Lung (tissue), 12 donors: ENCODE results near the gene GIPC1. TPM values are rescaled to one million over a fixed set of nuclear protein-coding genes. Genes with fewer than 3 reads are reported as not detected.
A peak's percentile ranks its signal among the peaks of the same experiment; 100 is the strongest.

Source experiments
- ATAC-seq: fragments of 200-7000 bp; cut with Tn5 transposase; one replicate; pipeline ENCODE4 v1.9.1; 2020; ENCODE audit warnings: moderate number of reproducible peaks; ENCODE audit not compliant: insufficient read depth, low FRiP score
- DNase-seq, 3 donors: peaks; one replicate each; pipeline ENCODE4 v3.0.0-alpha.2; 2013 to 2017
- H3K27ac ChIP-seq, 2 donors: one replicate each; pipeline ENCODE4 v1.5.1; 2013; ENCODE audit warnings: mild to moderate bottlenecking in 2 of 2, moderate library complexity in 2 of 2, control low read depth in 1 of 2, inconsistent platforms in 1 of 2, low read depth in 1 of 2, low read length in 1 of 2
- H3K27me3 ChIP-seq, 3 donors: one replicate each; pipeline ENCODE4 v1.5.1; 2013; ENCODE audit warnings: low read length in 2 of 3; ENCODE audit not compliant: control insufficient read depth in 3 of 3, insufficient read depth in 3 of 3
- H3K36me3 ChIP-seq, 4 donors: one replicate each; pipeline ENCODE4 v1.5.1; 2013; ENCODE audit warnings: low read length in 4 of 4, mild to moderate bottlenecking in 1 of 4, moderate library complexity in 1 of 4; ENCODE audit not compliant: control insufficient read depth in 4 of 4, insufficient read depth in 4 of 4
- H3K4me1 ChIP-seq, 5 donors: one replicate each; pipeline ENCODE4 v1.5.1; 2013; ENCODE audit warnings: low read length in 5 of 5, mild to moderate bottlenecking in 2 of 5, moderate library complexity in 1 of 5; ENCODE audit not compliant: control insufficient read depth in 5 of 5, insufficient read depth in 5 of 5
- H3K4me3 ChIP-seq: one replicate; pipeline ENCODE4 v1.5.1; 2013; ENCODE audit warnings: mild to moderate bottlenecking, control low read depth, moderate library complexity
- H3K9ac ChIP-seq, 2 donors: one replicate each; pipeline ENCODE4 v1.5.1; 2013; ENCODE audit warnings: low read length in 2 of 2, control low read depth in 1 of 2; ENCODE audit not compliant: insufficient read depth in 1 of 2
- H3K9me3 ChIP-seq, 4 donors: one replicate each; pipeline ENCODE4 v1.5.1; 2013; ENCODE audit warnings: low read length in 3 of 4, mild to moderate bottlenecking in 1 of 4, moderate library complexity in 1 of 4; ENCODE audit not compliant: control insufficient read depth in 4 of 4, insufficient read depth in 3 of 4
- CTCF ChIP-seq: IDR thresholded peaks from 2 replicates; pipeline ENCODE4 v1.5.1; 2012; ENCODE audit warnings: mild to moderate bottlenecking; ENCODE audit errors: control extremely low read depth, extremely low read depth
- WGBS, 2 donors: extraction: QIAGEN DNeasy Blood & Tissue Kit; methylation state at CpG; one replicate each; pipeline ENCODE4 v1.1.7; 2013; 5-methylcytosine and 5-hydroxymethylcytosine counted together
- polyA plus RNA-seq, 2 donors: library from polyadenylated mRNA; stranded (reverse); fragments of 200-250 nt; gene quantifications; one replicate each; pipeline ENCODE4 v1.2.1, GENCODE V29; 2013
- total RNA-seq, 2 donors: library from RNA; depleted of rRNA in 1 of 2; stranded (reverse); fragments of >200 nt in 1 of 2; gene quantifications; one replicate each; pipeline ENCODE4 v1.2.1, GENCODE V29; 2014 to 2021
- donor health status: control.
- donor health status: control.
- donor health status: Bipolar disorder and iron deficiency.
- donor health status: healthy.
- donor health status: DM: yes; HTN: yes; CAD: no.

The GIPC1 gene
- total and polyA plus RNA-seq, 4 donors = 94.9 to 156 (median 131) TPM

- no peak for ATAC-seq
- H3K27ac ChIP-seq = peak overlapping the region; percentile 84 to 99
- 20 to 34% methylated on average over 22 of the region's 22 CpGs for WGBS, 2 donors
These were observed 21.0 kb upstream of the GIPC1 start for GRCh38 chr19:14516746-14517438.

GRCh38 chr19:14516048-14516534, 20.2 kb upstream of the GIPC1 start:
- DNase-seq (no peak), ATAC-seq (no peak)
- Histone ChIP-seq H3K27me3 (no peaks in the 10 kb centered on the region), H3K9ac (peak overlapping the region in 1 of 2 donors; percentile 47), H3K9me3 (no peaks in the 10 kb centered on the region), H3K27ac (peak overlapping the region in 1 of 2 donors; percentile 37), H3K36me3 (peaks cover 17 to 28% (median 23%) of the 10 kb centered on the region in 4 donors), H3K4me3 (no peak overlapping the region), H3K4me1 (peaks cover 0 to 23% (median 11%) of the 10 kb centered on the region in 5 donors)
- no peak for TF ChIP-seq CTCF
- WGBS, 2 donors = 64 to 78% methylated on average over 15 of the region's 15 CpGs

More at GRCh38 chr19:14516746-14517438, 21.0 kb upstream of the GIPC1 start:
- TF ChIP-seq CTCF = no peak
- no peaks in the 10 kb centered on the region for H3K9me3 ChIP-seq
- peaks cover 0 to 23% (median 11%) of the 10 kb centered on the region in 5 donors for H3K4me1 ChIP-seq
- peak overlapping the region; percentile 46 to 88 for H3K9ac ChIP-seq
- H3K4me3 ChIP-seq = peak overlapping the region; percentile 74
- no peaks in the 10 kb centered on the region for H3K27me3 ChIP-seq
- H3K36me3 ChIP-seq = peaks cover 17 to 28% (median 23%) of the 10 kb centered on the region in 4 donors
- no peak for DNase-seq

- Histone ChIP-seq H3K36me3 (peaks cover 17 to 28% (median 23%) of the 10 kb centered on the region in 4 donors), H3K4me1 (peaks cover 0 to 26% (median 11%) of the 10 kb centered on the region in 5 donors), H3K27ac (peak overlapping the region in 1 of 2 donors; percentile 62), H3K9ac (peak overlapping the region in 1 of 2 donors; percentile 47), H3K4me3 (no peak overlapping the region), H3K27me3 (no peaks in the 10 kb centered on the region), H3K9me3 (no peaks in the 10 kb centered on the region)
- no peak for TF ChIP-seq CTCF
- DNase-seq (no peak), ATAC-seq (no peak)
- WGBS, 2 donors = 75 to 83% methylated on average over 8 of the region's 8 CpGs
These were observed 19.6 kb upstream of the GIPC1 start for GRCh38 chr19:14515501-14516047.
